ENCODE data around the gene MBOAT7. TPM values are rescaled to one million over a fixed set of nuclear protein-coding genes. Genes with fewer than 3 reads are reported as not detected.
A peak's percentile ranks its signal among the peaks of the same experiment; 100 is the strongest.

MBOAT7 gene
- polyA plus RNA-seq, 1 of the 3 experiments (the other 2 are of a cell fraction), result 80.8 TPM

GRCh38 chr19:54190503-54191010, 1.2 kb upstream of the MBOAT7 start:
- POLR2A ChIA-PET, result interaction anchor here (4.1 kb wide), 1 partner anchor 10 kb away, joined by 50 read pairs; the partner anchor contains the start of gene RPS9
- Histone ChIP-seq H3K4me2 (peak overlapping the region; percentile 100), H3K9me2 (no peaks in the 10 kb centered on the region), H3K4me1 (ENCODE audit: control insufficient read depth in 1 of 2, insufficient read depth in 2 of 2, low read depth in 1 of 2, low read length in 1 of 2) (peaks cover 0 to 15% of the 10 kb centered on the region in 2 experiments; a peak in 1 of 4 replicates), H3K9ac (peak overlapping the region; percentile 78), H3F3A (replicated peaks; ENCODE audit: insufficient read depth) (peaks cover 7% of the 10 kb centered on the region), H3K4me3 (ENCODE audit: low read depth in 2 of 2, low read length in 1 of 2) (peak overlapping the region; percentile 84 to 93), H4K20me1 (ENCODE audit: insufficient read depth) (no peaks in the 10 kb centered on the region), H3K79me2 (ENCODE audit: insufficient read depth) (peaks cover 71% of the 10 kb centered on the region), H3K36me3 (replicated peaks in 1 of 2; ENCODE audit: control insufficient read depth in 1 of 2, insufficient read depth in 2 of 2, low read length in 1 of 2) (peaks cover 21 to 27% of the 10 kb centered on the region in 2 experiments), H3K27me3 (ENCODE audit: insufficient read depth) (no peaks in the 10 kb centered on the region), H3K27ac (ENCODE audit: low read depth in 2 of 2, low read length in 1 of 2) (peak overlapping the region; percentile 96 to 97), H2AFZ (ENCODE audit: low read depth) (peak overlapping the region; percentile 96), H3K9me3 (no peaks in the 10 kb centered on the region)
- 3% methylated on average over 24 of the region's 56 CpGs for WGBS (ENCODE audit: low lambda C conversion rate)
- TF ChIP-seq RFX5 (IDR thresholded peaks at IDR 0.05; ENCODE audit: low read length) (peak; percentile 7; the same call in 1 of the 2 replicates), CHD2 (IDR thresholded peaks at IDR 0.05; ENCODE audit: low read length, partially characterized antibody) (peak; percentile 45), SIN3A (IDR thresholded peaks at IDR 0.05; ENCODE audit: borderline replicate concordance, low read depth, low read length) (0 out of 2 replicates have a peak, but pooled peaks have one; percentile 38), TEAD4 (IDR thresholded peaks at IDR 0.05; ENCODE audit: borderline replicate concordance, insufficient read depth) (no peak), RAD21 (IDR thresholded peaks at IDR 0.05; ENCODE audit: low read length) (no peak), EP300 (IDR thresholded peaks at IDR 0.05; ENCODE audit: borderline replicate concordance in 1 of 2, low read depth in 1 of 2, low read length in 1 of 2) (no peak), GABPA (IDR thresholded peaks at IDR 0.05; ENCODE audit: low read depth) (no peak), RXRA (IDR thresholded peaks at IDR 0.05; ENCODE audit: borderline replicate concordance, low read depth) (no peak)
- peak; percentile 83 for DNase-seq
- CTCF ChIA-PET, result interaction anchor here (1.5 kb wide), 1 partner anchor 20 kb away, joined by 6 read pairs; no protein-coding TSS in a partner anchor

GRCh38 chr19:54189735-54190502, 539 bp upstream of the MBOAT7 start:
- H3K9me3 ChIP-seq, result no peaks in the 10 kb centered on the region
- ChIA-PET POLR2A (interaction anchor here (0.5 to 4.1 kb wide), 7 partner anchors 11 to 428 kb away, joined by 3 to 50 read pairs (median 3); partner anchors contain the start of genes LENG1, MYADM and RPS9), CTCF (interaction anchor here (1.0 to 1.7 kb wide), 6 partner anchors 12 to 76 kb away, joined by 4 to 7 read pairs (median 6); partner anchors contain the start of gene TMC4)
- H3K27me3 ChIP-seq (ENCODE audit: insufficient read depth), result no peaks in the 10 kb centered on the region
- H3K4me1 ChIP-seq (ENCODE audit: control insufficient read depth in 1 of 2, insufficient read depth in 2 of 2, low read depth in 1 of 2, low read length in 1 of 2), result peaks cover 0 to 15% of the 10 kb centered on the region in 2 experiments; a peak in 1 of 4 replicates
- peak overlapping the region; percentile 78 for H3K9ac ChIP-seq
- peak overlapping the region; percentile 47; the same call in 1 of the 2 replicates for H3K4me2 ChIP-seq
- H3K36me3 ChIP-seq (replicated peaks in 1 of 2; ENCODE audit: control insufficient read depth in 1 of 2, insufficient read depth in 2 of 2, low read length in 1 of 2), result peaks cover 21 to 24% of the 10 kb centered on the region in 2 experiments
- no peaks in the 10 kb centered on the region for H3K9me2 ChIP-seq
- peaks cover 7% of the 10 kb centered on the region for H3F3A ChIP-seq (replicated peaks; ENCODE audit: insufficient read depth)
- H3K27ac ChIP-seq (ENCODE audit: low read depth in 2 of 2, low read length in 1 of 2), result peak overlapping the region; percentile 96 to 97
- peaks cover 74% of the 10 kb centered on the region for H3K79me2 ChIP-seq (ENCODE audit: insufficient read depth)
- peak; percentile 87 for DNase-seq
- H3K4me3 ChIP-seq (ENCODE audit: low read depth in 2 of 2, low read length in 1 of 2), result peak overlapping the region; percentile 84 to 93
- 0% methylated on average over 16 of the region's 65 CpGs for WGBS (ENCODE audit: low lambda C conversion rate)
- no peak overlapping the region for H2AFZ ChIP-seq (ENCODE audit: low read depth)
- no peaks in the 10 kb centered on the region for H4K20me1 ChIP-seq (ENCODE audit: insufficient read depth)
- TF ChIP-seq JUND (IDR thresholded peaks at IDR 0.05) (no peak), EP300 (IDR thresholded peaks at IDR 0.05; ENCODE audit: borderline replicate concordance in 1 of 2, low read depth in 1 of 2, low read length in 1 of 2) (peak in 1 of 2 experiments; percentile 40; a peak in 1 of 4 replicates), RAD21 (IDR thresholded peaks at IDR 0.05; ENCODE audit: low read length) (no peak), EZH2phosphoT487 (IDR thresholded peaks at IDR 0.05; ENCODE audit: borderline replicate concordance, low read depth) (no peak), USF2 (IDR thresholded peaks at IDR 0.05; ENCODE audit: borderline replicate concordance, low read depth, low read length) (no peak), RCOR1 (IDR thresholded peaks at IDR 0.05; ENCODE audit: low read length) (no peak), CTCF (IDR thresholded peaks at IDR 0.05) (no peak), RFX5 (IDR thresholded peaks at IDR 0.05; ENCODE audit: low read length) (peak; percentile 86), NRF1 (IDR thresholded peaks at IDR 0.05; ENCODE audit: low read depth, low read length) (peak; percentile 57), MAX (IDR thresholded peaks at IDR 0.05; ENCODE audit: low read depth) (peak; percentile 67; the same call in 1 of the 2 replicates), RXRA (IDR thresholded peaks at IDR 0.05; ENCODE audit: borderline replicate concordance, low read depth) (no peak), IRF3 (IDR thresholded peaks at IDR 0.05; ENCODE audit: low read depth, low read length) (no peak), YY1 (IDR thresholded peaks at IDR 0.05; ENCODE audit: low read depth) (no peak), POLR2AphosphoS5 (IDR thresholded peaks at IDR 0.05; ENCODE audit: low read depth, low read length) (0 out of 2 replicates have a peak, but pooled peaks have one; percentile 41), CHD2 (IDR thresholded peaks at IDR 0.05; ENCODE audit: low read length, partially characterized antibody) (no peak), ELF1 (IDR thresholded peaks at IDR 0.05) (no peak), TAF1 (IDR thresholded peaks at IDR 0.05; ENCODE audit: borderline replicate concordance, low read depth, low read length) (no peak), MXI1 (IDR thresholded peaks at IDR 0.05; ENCODE audit: low read depth, low read length) (peak; percentile 84)

All from SK-N-SH (cell line).